ENCODE data around the gene CLDN14.

CLDN14 gene

DNA sequence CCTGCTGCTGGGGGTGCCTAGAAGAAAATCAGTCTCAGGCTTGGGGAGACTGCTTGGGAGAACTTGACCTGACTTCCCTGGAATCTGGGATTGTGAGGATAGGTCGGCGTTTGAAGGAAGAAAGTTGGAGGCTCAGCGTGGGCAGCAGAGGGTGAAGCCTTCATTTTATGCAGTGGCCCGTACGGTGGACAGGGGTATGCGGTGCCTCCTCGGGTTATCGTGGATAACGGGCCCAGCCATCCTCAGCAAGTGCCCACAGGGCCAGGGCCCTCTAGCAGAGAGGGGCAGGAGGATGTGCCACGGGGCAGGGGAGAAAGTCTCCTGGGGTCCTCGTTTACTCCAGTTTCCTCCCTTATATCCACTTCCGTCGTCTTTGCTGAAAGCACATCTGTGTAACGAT is 60.7 kb downstream of the CLDN14 start:
- no peak for DNase-seq
- TF ChIP-seq, protein P1, sequence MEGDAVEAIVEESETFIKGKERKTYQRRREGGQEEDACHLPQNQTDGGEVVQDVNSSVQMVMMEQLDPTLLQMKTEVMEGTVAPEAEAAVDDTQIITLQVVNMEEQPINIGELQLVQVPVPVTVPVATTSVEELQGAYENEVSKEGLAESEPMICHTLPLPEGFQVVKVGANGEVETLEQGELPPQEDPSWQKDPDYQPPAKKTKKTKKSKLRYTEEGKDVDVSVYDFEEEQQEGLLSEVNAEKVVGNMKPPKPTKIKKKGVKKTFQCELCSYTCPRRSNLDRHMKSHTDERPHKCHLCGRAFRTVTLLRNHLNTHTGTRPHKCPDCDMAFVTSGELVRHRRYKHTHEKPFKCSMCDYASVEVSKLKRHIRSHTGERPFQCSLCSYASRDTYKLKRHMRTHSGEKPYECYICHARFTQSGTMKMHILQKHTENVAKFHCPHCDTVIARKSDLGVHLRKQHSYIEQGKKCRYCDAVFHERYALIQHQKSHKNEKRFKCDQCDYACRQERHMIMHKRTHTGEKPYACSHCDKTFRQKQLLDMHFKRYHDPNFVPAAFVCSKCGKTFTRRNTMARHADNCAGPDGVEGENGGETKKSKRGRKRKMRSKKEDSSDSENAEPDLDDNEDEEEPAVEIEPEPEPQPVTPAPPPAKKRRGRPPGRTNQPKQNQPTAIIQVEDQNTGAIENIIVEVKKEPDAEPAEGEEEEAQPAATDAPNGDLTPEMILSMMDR (IDR thresholded peaks at IDR 0.05; ENCODE audit: low read depth, low read length): no peak
- no peaks in the 10 kb centered on the region for H3K9me3 ChIP-seq
- H3K4me3 ChIP-seq (ENCODE audit: low read depth, low read length): no peak overlapping the region
- H3K36me3 ChIP-seq: peaks cover 6% of the 10 kb centered on the region; the same call in 1 of the 2 replicates
- no peaks in the 10 kb centered on the region for H3K27me3 ChIP-seq
- no peaks in the 10 kb centered on the region; the same call in 1 of the 2 replicates for H3K4me1 ChIP-seq

DNA sequence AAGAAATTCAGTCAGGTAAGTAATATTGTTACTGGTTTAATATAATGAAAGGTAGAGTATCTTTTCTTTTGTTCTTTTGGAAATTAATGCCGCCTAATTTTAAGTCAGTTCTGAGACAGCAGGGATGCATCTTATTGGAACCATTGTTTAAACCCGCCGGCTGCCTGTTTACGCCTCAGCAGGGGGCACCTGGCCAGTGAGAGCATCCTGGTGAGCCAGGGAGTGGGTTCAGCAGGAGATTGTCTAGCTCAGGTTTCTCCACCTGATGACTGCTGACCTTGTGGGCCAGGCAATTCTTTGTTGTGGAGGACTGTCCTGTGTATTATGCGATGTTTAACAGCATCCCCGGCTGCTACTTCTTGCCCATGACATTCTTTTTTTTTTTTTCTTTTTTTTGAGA is 64.5 kb downstream of the CLDN14 start:
- H3K4me3 ChIP-seq (ENCODE audit: low read depth, low read length): no peak overlapping the region

DNA sequence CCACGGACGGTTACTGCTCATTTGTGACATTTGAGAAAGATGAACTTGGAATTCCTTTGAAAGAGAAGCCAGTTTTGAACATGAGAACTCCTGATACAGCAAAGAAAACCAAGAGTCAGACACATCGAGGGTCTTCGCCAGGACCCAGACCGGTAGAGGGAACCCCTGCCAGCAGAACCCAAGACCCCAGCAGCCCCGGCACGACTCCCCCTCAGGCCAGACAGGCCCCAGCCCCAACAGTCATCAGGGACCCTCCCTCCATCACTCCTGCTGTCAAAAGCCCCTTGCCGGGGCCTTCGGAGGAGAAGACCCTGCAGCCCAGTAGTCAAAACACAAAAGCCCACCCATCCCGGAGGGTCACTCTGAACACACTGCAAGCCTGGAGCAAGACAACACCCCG is 67.0 kb downstream of the CLDN14 start:
- H3K4me3 ChIP-seq (ENCODE audit: low read depth, low read length): no peak overlapping the region
- no peaks in the 10 kb centered on the region for H3K9me3 ChIP-seq
- TF ChIP-seq, protein P1 (IDR thresholded peaks at IDR 0.05; ENCODE audit: low read depth, low read length): no peak
- H3K27me3 ChIP-seq: no peaks in the 10 kb centered on the region
- peaks cover 26% of the 10 kb centered on the region for H3K36me3 ChIP-seq
- no peak for DNase-seq
- no peaks in the 10 kb centered on the region for H3K4me1 ChIP-seq

More for the DNA sequence above, 64.5 kb downstream of the CLDN14 start:
- peaks cover 16% of the 10 kb centered on the region for H3K36me3 ChIP-seq
- H3K9me3 ChIP-seq: no peaks in the 10 kb centered on the region
- no peak for DNase-seq
- no peaks in the 10 kb centered on the region for H3K4me1 ChIP-seq
- H3K27me3 ChIP-seq: no peaks in the 10 kb centered on the region
- TF ChIP-seq, protein P1 (IDR thresholded peaks at IDR 0.05; ENCODE audit: low read depth, low read length): no peak

DNA sequence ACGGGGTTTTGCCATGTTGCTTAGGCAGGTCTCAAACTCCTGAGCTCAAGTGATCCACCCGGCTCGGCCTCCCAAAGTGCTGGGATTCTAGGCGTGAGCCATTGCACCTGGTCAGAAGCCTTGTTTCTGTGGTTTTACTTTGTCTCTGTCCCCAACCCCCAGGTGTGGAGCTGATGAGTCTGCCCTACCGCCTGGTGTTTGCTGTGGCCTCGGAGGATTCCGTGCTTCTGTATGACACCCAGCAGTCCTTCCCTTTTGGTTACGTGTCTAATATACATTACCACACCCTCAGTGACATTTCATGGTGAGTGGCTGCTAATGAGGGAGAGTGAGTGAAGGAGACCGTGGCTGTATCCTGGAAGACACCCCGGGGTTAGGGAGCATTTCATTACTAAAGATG is 68.6 kb downstream of the CLDN14 start:
- H3K36me3 ChIP-seq: peaks cover 24% of the 10 kb centered on the region
- no peak for DNase-seq
- TF ChIP-seq, protein P1 (IDR thresholded peaks at IDR 0.05; ENCODE audit: low read depth, low read length): no peak

More for the DNA sequence above, 68.6 kb downstream of the CLDN14 start:
- Histone ChIP-seq H3K4me1 (no peaks in the 10 kb centered on the region), H3K27me3 (no peaks in the 10 kb centered on the region), H3K4me3 (ENCODE audit: low read depth, low read length) (no peak overlapping the region), H3K9me3 (no peaks in the 10 kb centered on the region)

Measured in BE2C (cell line).